HG03108 (cell line): ENCODE measurements around the gene MUSTN1.

Experiments used
- ATAC-seq: cut with Tn5 transposase; IDR thresholded peaks from one replicate; pipeline ENCODE4 v1.9.1; 2021; ENCODE audit warnings: moderate library complexity; ENCODE audit not compliant: unreplicated experiment

Gene MUSTN1

DNA sequence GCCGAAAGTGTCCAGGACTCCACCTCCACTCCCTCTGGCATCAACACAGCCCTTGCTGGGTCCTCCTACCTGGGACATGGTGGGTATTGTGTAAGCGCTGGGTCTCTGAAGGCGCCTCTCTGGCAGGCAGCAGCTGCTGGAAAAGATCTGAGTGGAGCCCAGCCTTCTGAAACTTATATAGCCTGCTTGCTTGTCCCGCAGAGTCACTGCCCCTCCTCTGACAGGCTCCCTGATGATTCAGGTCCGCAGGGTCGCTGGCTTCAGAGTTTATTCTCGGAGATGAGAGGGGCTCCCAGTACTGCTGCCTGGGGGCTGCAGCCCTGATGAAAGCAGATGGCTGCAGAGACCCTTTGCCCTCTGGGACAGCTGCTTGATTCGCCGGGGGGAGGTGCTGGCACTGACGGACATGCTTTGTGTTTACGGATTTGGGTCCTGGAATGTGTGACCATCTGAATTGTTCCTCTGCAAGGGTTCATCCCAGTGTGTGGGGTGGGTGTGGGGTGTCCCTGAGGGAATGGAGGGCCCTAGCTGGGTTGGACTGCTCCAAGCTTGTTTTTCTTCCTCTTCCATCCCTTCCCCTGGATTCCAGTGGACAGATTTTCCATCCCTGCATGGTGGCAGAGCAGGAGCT, at the start of gene MUSTN1:
TSS of gene MUSTN1 (minus strand) at position 149 of the 631 bp plus-strand sequence. CDS start at position 78, 71 bp downstream.
- ATAC-seq = no peak

DNA sequence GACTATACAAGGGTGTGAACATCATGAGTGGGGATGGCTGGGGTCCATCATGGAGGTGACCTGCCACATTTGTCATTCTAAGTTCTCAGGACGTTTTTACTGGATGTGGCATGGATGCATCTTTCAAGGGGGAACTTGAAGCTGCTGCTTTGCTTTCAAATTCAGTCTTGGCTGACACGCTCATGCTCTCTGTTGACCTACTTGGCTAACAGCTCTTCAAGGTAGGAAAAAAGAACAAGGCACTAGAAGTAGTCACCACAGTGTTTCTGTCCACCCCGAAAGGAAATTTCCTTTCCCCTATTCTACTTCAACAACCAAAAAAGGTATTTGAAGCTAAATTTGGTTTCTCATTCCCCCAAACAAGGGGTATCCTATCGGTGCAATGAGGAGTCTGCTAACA, 47.6 kb upstream of the MUSTN1 start:
- no peak for ATAC-seq

DNA sequence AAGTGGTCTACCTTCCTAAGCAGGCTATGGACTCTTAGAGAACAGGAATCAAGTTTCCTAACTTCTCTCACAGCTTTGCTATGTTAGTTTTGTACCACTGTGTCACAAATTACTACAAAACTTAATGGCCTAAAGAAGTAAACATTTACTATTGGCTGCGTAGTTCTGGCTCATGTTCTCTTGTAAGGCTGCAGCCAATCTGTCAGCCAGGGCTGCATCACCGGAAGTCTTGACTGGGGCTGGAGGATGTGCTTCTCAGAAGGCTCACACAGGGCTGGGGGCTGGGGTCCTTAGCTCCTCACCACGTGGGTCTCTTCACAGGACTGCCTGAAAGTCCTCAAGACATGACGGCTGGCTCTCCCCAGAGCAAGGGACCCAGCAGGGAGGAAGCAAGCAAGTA, 47.1 kb upstream of the MUSTN1 start:
- ATAC-seq = no peak

DNA sequence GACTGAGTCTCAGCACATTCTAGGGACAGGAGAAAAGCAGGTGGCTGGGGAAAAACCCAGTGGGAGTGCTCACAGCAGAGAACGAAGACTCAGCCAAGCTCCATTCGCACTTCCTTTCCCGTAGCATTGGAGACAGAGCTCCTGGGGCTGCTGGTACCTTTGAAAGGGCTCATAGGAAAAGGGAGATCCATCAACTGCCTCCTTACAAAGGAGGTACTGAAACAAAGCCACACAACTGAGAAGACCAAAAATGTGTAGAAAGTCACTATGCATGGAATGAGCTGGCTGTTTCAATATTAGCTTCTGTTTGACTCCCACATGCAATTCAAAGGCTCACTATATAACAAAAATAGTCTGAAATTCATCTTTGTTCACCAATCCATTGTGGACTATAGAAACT, 45.7 kb upstream of the MUSTN1 start:
- ATAC-seq = no peak

DNA sequence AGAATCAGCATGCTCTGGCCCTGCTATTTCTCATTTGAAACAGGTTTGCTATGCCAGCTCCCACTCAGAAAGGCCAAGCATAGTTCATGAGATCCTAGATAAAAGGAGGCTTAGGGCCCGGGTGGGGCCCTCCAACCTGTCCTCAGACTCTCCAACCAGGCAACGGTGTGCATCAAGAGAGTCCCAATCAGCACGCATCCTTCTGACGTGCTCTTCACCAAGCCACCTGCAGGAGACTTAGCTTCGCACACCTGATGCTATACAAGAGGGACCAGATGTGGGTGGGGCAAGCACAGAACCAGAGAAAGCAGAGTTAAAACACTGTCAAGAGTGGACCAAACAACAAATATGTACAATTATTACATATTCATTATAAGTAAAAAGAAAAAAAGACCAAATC, 45.2 kb upstream of the MUSTN1 start:
- ATAC-seq = no peak

DNA sequence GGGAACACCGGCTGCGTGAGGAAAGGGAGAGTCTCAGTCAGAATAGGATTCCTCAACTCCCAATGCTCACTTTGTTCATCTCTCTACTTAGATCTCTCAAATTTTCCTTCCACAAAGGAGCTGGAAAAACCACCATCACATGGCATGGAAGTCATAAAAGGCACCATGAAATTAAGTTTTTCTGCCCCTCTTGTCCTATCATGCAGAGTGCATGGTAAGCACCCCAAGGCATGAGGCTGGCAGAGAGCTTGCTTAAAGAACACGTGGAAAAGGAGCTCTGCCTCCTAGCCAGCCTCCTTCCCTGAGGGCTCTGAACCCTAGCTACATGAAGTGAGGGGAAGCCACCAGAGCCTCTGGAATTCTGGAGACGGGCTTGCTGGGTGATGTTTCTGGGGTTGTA, 44.8 kb upstream of the MUSTN1 start:
- ATAC-seq = no peak

DNA sequence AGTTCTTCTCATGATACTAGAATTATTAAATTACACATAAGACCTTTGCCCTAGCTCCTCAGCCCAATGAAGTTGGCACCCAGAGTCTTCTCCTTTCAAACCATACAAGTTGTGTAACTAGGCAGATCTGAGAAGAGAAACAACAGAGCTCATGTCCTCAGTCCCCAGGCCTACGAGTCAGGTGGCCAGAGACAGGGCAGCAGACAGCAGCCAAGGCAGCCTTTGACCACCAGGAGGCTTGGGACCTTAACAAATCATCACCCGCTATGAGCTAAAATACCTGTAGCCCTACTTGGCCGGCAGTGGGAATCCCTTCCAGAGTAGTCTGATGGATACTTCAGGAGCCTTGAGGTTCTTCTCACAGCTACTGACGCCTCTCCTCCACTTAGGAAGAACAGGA, 44.3 kb upstream of the MUSTN1 start:
- ATAC-seq = no peak

DNA sequence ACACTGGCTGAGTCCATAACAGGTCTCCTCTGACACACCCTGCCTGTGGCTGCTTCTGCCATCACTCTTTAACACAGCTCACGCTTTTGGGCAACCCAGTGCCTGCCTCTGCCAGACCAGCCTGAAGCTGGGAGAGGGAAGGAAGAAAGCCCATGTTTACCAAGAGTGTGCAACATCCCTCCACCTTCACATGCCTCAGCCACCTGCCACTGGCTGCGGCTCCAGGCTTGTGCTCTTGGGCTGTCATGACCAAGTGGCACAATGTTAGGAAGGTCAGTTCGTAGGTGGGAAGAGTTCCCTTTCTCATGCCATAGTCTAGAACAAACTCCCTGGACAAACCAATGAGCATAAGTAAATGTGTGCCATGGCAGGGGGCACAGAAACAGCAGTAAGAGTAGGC, 42.3 kb upstream of the MUSTN1 start:
- no peak for ATAC-seq

- ATAC-seq = no peak
These were observed 40.2 kb upstream of the MUSTN1 start for GRCh38 chr3:52874864-52875587.

GRCh38 chr3:52874160-52874701, 39.4 kb upstream of the MUSTN1 start:
- peak; percentile 36 for ATAC-seq

DNA sequence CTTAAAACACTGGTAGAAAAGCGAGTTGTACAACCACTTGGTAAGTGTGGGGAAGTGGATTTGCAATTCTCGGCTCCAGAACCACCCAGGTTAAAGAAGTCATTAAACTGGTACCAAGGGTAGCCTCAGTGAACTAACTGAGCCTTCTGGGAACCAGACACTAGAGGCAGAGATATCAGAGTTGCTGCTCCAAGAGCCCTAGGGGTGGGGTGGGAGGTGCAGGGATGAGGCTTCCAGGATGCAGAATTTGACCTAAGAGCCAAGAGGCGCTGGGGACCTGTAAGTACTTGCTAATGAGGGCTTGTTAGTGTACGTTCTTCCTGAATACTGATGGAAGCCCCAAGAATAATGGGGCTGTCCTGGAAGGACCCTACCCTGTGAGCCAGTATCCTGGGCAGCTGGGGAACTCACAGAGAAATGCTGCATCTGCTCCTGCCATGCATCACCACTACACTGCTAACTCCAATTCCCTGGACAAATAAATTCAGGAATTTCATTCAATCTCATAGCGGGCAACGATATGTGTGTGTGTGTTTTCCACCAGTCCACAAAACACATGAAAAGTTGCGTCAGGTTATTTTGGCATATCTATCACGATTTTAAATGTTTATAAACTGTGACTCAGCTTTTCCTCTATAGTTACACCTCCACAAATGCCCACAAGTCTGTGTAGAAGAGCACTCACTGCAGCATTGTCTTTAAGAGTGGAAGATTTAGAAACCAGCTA, 38.8 kb upstream of the MUSTN1 start:
- no peak for ATAC-seq

- no peak for ATAC-seq
These were observed 37.4 kb upstream of the MUSTN1 start for GRCh38 chr3:52872245-52872644.

GRCh38 chr3:52871761-52872160, 36.9 kb upstream of the MUSTN1 start:
- no peak for ATAC-seq

DNA sequence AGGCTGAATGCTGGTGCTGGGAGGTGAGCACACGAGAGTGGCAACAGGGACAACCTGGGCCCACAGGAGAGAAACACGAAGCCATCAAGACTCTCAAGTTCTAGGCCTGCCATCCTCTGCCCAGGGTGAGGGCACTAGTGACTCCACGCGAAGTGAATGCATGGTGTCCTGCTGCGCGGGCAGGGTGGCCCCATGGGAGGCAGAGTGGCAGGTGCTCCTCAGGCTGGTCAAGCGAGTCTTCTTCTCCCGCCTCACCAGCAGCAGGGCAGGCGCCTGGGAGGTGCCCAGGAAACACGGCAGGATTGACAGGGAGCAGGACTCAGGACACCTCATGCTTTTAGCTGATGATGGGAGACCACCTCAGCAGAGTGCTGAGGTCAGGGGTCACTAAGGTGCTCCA, 35.7 kb upstream of the MUSTN1 start:
- ATAC-seq = no peak

DNA sequence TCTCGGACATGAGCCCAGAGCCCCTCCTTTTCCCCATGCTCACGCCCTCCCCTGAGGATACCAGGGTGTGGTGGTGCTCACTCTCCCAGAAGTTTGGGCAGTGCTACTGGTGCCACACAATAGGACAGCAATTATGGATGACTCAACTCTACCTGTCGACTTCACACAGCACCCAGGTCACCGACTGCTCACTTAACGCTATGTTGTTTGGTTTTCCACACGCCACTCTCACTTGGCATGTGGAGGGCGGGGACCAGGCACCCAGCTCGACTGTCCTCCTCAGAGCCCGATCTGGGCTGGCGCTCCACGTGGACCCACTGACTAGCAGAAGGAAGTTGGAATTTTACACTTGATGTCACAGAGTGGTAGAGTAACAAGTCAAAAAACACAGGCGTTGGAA, 31.6 kb upstream of the MUSTN1 start:
- ATAC-seq = no peak

DNA sequence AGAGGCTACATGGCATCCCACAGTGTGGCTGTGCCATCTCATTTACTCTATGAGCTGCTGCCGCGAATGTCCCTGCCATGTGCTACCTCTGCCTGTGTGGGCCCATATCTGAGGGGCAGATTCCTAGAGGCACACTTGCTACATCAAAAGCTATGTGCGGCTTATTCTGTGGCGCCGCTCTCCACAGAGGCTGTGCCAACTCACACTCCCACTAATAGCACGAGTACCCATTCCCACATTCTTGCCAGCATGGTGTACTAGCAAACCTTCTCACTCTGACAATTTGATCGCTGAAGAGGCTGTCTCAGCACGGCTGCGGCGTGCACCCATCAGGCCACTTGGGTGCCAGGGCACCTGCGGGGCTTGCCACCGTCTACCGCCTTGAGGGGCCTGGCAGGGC, 31.2 kb upstream of the MUSTN1 start:
- ATAC-seq = no peak

DNA sequence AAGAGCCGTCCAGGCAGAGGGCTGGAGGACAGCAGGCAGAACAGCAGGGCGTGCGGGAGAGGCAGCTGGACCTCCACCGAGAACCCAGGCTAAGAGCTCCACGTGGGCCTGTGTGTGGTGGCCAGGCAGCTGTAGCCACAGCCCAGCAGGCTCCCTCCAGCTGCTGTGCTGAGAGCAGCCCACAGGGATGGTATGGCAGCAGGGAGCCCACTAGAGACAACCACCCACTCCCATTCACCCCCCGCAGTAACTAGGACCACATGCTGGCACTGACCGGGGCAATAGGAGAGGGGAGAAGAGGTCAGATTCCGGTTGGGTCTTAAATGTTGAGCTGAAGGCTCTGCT, 25.6 kb upstream of the MUSTN1 start:
- no peak for ATAC-seq

- ATAC-seq = no peak
These were observed 25.0 kb upstream of the MUSTN1 start for GRCh38 chr3:52859686-52860423.

GRCh38 chr3:52857864-52858263, 23.0 kb upstream of the MUSTN1 start:
- ATAC-seq = no peak

- ATAC-seq = no peak
These were observed 22.3 kb upstream of the MUSTN1 start for GRCh38 chr3:52857133-52857532.

DNA sequence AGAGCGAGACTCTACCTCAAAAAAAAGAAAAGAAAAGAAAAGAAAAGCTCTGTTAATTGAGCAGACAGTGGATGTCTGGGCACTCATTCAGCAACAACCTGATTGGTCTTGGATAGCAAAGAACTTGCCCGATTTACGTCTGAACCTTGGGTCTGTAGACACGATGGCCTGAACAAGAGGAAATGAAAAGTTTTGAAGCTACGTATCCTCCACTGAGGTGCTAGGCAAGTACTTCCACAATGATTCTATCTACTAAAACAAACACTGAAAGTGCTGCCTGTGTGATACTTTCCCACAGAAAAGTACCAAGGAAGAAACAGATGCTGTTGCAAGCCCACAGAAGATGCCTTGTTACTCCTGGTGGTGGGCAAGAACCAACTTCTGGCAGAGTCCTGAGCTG, 21.8 kb upstream of the MUSTN1 start:
- ATAC-seq = no peak
